ENCODE data around the gene CTSW.

- TF ChIP-seq CTCF (IDR thresholded peaks at IDR 0.05) (no peak), ZFX (IDR thresholded peaks at IDR 0.05; ENCODE audit: borderline replicate concordance) (no peak)
These were observed 30.3 kb upstream of the CTSW start for GRCh38 chr11:65849366-65849765.
